ENCODE data around the gene CD300LD.

Gene CD300LD

GRCh38 chr17:74543891-74544760, 48.0 kb downstream of the CD300LD start:
- H3K36me3 ChIP-seq (ENCODE audit: control insufficient read depth, insufficient read depth, low read length), result no peaks in the 10 kb centered on the region
- H3K4me2 ChIP-seq (ENCODE audit: low read length), result no peak overlapping the region
- no peak overlapping the region for H3K4me3 ChIP-seq (ENCODE audit: low read depth, low read length)
- no peak overlapping the region for H3K27ac ChIP-seq
- no peaks in the 10 kb centered on the region for H3K9me3 ChIP-seq (ENCODE audit: control insufficient read depth, low read length)
- no peak overlapping the region for H2AFZ ChIP-seq
- no peak for TF ChIP-seq CTCF (IDR thresholded peaks at IDR 0.05)
- no peak overlapping the region for H3K9ac ChIP-seq
- no peaks in the 10 kb centered on the region for H3K79me2 ChIP-seq
- H3K27me3 ChIP-seq (ENCODE audit: control insufficient read depth, insufficient read depth, low read length), result no peaks in the 10 kb centered on the region
- no peaks in the 10 kb centered on the region for H3K4me1 ChIP-seq

- Histone ChIP-seq H3K36me3 (ENCODE audit: control insufficient read depth, insufficient read depth, low read length) (no peaks in the 10 kb centered on the region), H3K4me3 (ENCODE audit: low read depth, low read length) (no peak overlapping the region), H3K4me1 (no peaks in the 10 kb centered on the region), H3K27me3 (ENCODE audit: control insufficient read depth, insufficient read depth, low read length) (no peaks in the 10 kb centered on the region), H2AFZ (no peak overlapping the region), H3K4me2 (ENCODE audit: low read length) (no peak overlapping the region), H3K79me2 (no peaks in the 10 kb centered on the region), H3K27ac (no peak overlapping the region), H3K9me3 (ENCODE audit: control insufficient read depth, low read length) (no peaks in the 10 kb centered on the region), H3K9ac (no peak overlapping the region)
- TF ChIP-seq CTCF (IDR thresholded peaks at IDR 0.05), result no peak
These were observed 48.7 kb downstream of the CD300LD start for GRCh38 chr17:74543406-74543805.

GRCh38 chr17:74542727-74543383, 49.2 kb downstream of the CD300LD start:
- H3K27ac ChIP-seq, result no peak overlapping the region
- H3K79me2 ChIP-seq, result no peaks in the 10 kb centered on the region
- TF ChIP-seq CTCF (IDR thresholded peaks at IDR 0.05), result no peak

GRCh38 chr17:74542166-74542565, 49.9 kb downstream of the CD300LD start:
- Histone ChIP-seq H3K4me2 (ENCODE audit: low read length) (no peak overlapping the region), H3K27ac (no peak overlapping the region), H3K9me3 (ENCODE audit: control insufficient read depth, low read length) (no peaks in the 10 kb centered on the region), H3K36me3 (ENCODE audit: control insufficient read depth, insufficient read depth, low read length) (no peaks in the 10 kb centered on the region), H3K79me2 (no peaks in the 10 kb centered on the region), H3K9ac (no peak overlapping the region), H3K4me1 (no peaks in the 10 kb centered on the region), H2AFZ (no peak overlapping the region), H3K27me3 (ENCODE audit: control insufficient read depth, insufficient read depth, low read length) (no peaks in the 10 kb centered on the region), H3K4me3 (ENCODE audit: low read depth, low read length) (no peak overlapping the region)
- TF ChIP-seq CTCF (IDR thresholded peaks at IDR 0.05), result no peak

More at GRCh38 chr17:74542727-74543383, 49.2 kb downstream of the CD300LD start:
- Histone ChIP-seq H3K4me1 (no peaks in the 10 kb centered on the region), H3K36me3 (ENCODE audit: control insufficient read depth, insufficient read depth, low read length) (no peaks in the 10 kb centered on the region), H3K4me2 (ENCODE audit: low read length) (no peak overlapping the region), H3K4me3 (ENCODE audit: low read depth, low read length) (no peak overlapping the region), H2AFZ (no peak overlapping the region), H3K27me3 (ENCODE audit: control insufficient read depth, insufficient read depth, low read length) (no peaks in the 10 kb centered on the region), H3K9me3 (ENCODE audit: control insufficient read depth, low read length) (no peaks in the 10 kb centered on the region), H3K9ac (no peak overlapping the region)

Measured in parathyroid adenoma (tissue), 2 donors.